WTC11 (cell line): ENCODE data around the gene GRAP2. TPM values are rescaled to one million over a fixed set of nuclear protein-coding genes. Genes with fewer than 3 reads are reported as not detected.

Source experiments
- ATAC-seq: fragments of 200-7000 bp; cut with Tn5 transposase; 2 replicates; pipeline ENCODE4 v1.10.0; 2021; ENCODE audit warnings: mild to moderate bottlenecking, moderate library complexity
- CTCF ChIA-PET: fragments of 300-600 bp; sonication (Branson Sonifier 250); formaldehyde crosslinking; loops from one replicate; lab custom pipeline; 2021; ENCODE audit warnings: antibody characterized with exemption; lab: Charles Lee
- POLR2A ChIA-PET: fragments of 350-600 bp; sonication (Branson Sonifier 250); formaldehyde crosslinking; loops from one replicate; lab custom pipeline; 2021; ENCODE audit warnings: antibody characterized with exemption; lab: Charles Lee
- DNase-seq: peaks from one replicate; pipeline ENCODE4 v3.0.0; 2021; ENCODE audit warnings: low spot score
- H3K27ac Mint-ChIP-seq: 2 replicates; pipeline ENCODE4 v1.8.0; 2021; ENCODE audit warnings: mixed read lengths
- H3K27me3 Mint-ChIP-seq: 2 replicates; pipeline ENCODE4 v1.8.0; 2021; ENCODE audit warnings: low read depth, mild to moderate bottlenecking, moderate library complexity, mixed read lengths
- H3K36me3 Mint-ChIP-seq: 2 replicates; pipeline ENCODE4 v1.8.0; 2021; ENCODE audit warnings: mixed read lengths
- H3K4me1 Mint-ChIP-seq: 2 replicates; pipeline ENCODE4 v1.8.0; 2022; ENCODE audit warnings: mixed read lengths
- H3K4me3 Mint-ChIP-seq: 2 replicates; pipeline ENCODE4 v1.8.0; 2021; ENCODE audit warnings: mild to moderate bottlenecking, moderate library complexity, mixed read lengths
- H3K9me3 Mint-ChIP-seq: 2 replicates; pipeline ENCODE4 v1.8.0; 2021; ENCODE audit warnings: mixed read lengths
- ESRRA ChIP-seq: sonication (generic); formaldehyde crosslinking; IDR thresholded peaks from 2 replicates; pipeline ENCODE4 v1.8.1; 2022; ENCODE audit warnings: mild to moderate bottlenecking, missing genetic modification reagents, borderline replicate concordance
- GRHL2 ChIP-seq: fragments of 250-450 bp; sonication (Bioruptor Pico); IDR thresholded peaks from 2 replicates; pipeline ENCODE4 v1.8.0; 2022; ENCODE audit warnings: mild to moderate bottlenecking, moderate library complexity; ENCODE audit not compliant: insufficient replicate concordance, severe bottlenecking
- IRF2 ChIP-seq: sonication (generic); formaldehyde crosslinking; IDR thresholded peaks from 2 replicates; pipeline ENCODE4 v1.8.0; 2022; ENCODE audit warnings: low read depth, missing genetic modification reagents, borderline replicate concordance
- KAT7 ChIP-seq: sonication (generic); formaldehyde crosslinking; IDR thresholded peaks from 2 replicates; pipeline ENCODE4 v1.8.1; 2023; ENCODE audit warnings: missing genetic modification reagents, mild to moderate bottlenecking, borderline replicate concordance
- NFE2L1 ChIP-seq: sonication (generic); formaldehyde crosslinking; IDR thresholded peaks from 2 replicates; pipeline ENCODE4 v1.8.1; 2023; ENCODE audit warnings: missing genetic modification reagents
- NR1H2 ChIP-seq: sonication (generic); formaldehyde crosslinking; IDR thresholded peaks from 2 replicates; pipeline ENCODE4 v1.9.0; 2021; ENCODE audit warnings: mild to moderate bottlenecking, moderate library complexity, missing genetic modification reagents
- NR2C2 ChIP-seq: sonication (generic); formaldehyde crosslinking; IDR thresholded peaks from 2 replicates; pipeline ENCODE4 v1.8.0; 2022; ENCODE audit warnings: mild to moderate bottlenecking, missing genetic modification reagents
- NR3C1 ChIP-seq: sonication (generic); formaldehyde crosslinking; conservative IDR thresholded peaks from 2 replicates; pipeline ENCODE4 v1.8.1; 2023; ENCODE audit warnings: low read depth, mild to moderate bottlenecking, missing genetic modification reagents
- OVOL2 ChIP-seq: fragments of 250-450 bp; sonication (Bioruptor Pico); IDR thresholded peaks from 2 replicates; pipeline ENCODE4 v1.9.0; 2021; ENCODE audit warnings: mild to moderate bottlenecking, borderline replicate concordance
- ZBTB21 ChIP-seq: sonication (generic); formaldehyde crosslinking; IDR thresholded peaks from 2 replicates; pipeline ENCODE4 v1.8.1; 2023; ENCODE audit warnings: mild to moderate bottlenecking, missing genetic modification reagents, borderline replicate concordance
- ZNF232 ChIP-seq: sonication (generic); formaldehyde crosslinking; IDR thresholded peaks from 2 replicates; pipeline ENCODE4 v1.8.0; 2022; ENCODE audit warnings: mild to moderate bottlenecking, missing genetic modification reagents
- ZNF317 ChIP-seq: sonication (generic); formaldehyde crosslinking; IDR thresholded peaks from 2 replicates; pipeline ENCODE4 v1.8.1; 2023; ENCODE audit warnings: low read depth, mild to moderate bottlenecking, moderate library complexity, missing genetic modification reagents, borderline replicate concordance
- ZNF671 ChIP-seq: fragments of 250-450 bp; sonication (Bioruptor Pico); IDR thresholded peaks from 2 replicates; pipeline ENCODE4 v1.8.0; 2021; ENCODE audit warnings: mild to moderate bottlenecking
- total RNA-seq: library from RNA; stranded (reverse); gene quantifications from 3 replicates; pipeline ENCODE4 v1.2.3, GENCODE V29; 2021
- TF ChIP-seq, protein P1 (sequence below): sonication (generic); formaldehyde crosslinking; IDR thresholded peaks from 2 replicates; pipeline ENCODE4 v1.8.1; 2023; ENCODE audit warnings: mild to moderate bottlenecking, missing genetic modification reagents, borderline replicate concordance
- TF ChIP-seq, protein P2 (sequence below): sonication (generic); formaldehyde crosslinking; IDR thresholded peaks from 2 replicates; pipeline ENCODE4 v1.8.1; 2022; ENCODE audit warnings: missing genetic modification reagents, borderline replicate concordance
- TF ChIP-seq, protein P3 (sequence below): sonication (generic); formaldehyde crosslinking; IDR thresholded peaks from 2 replicates; pipeline ENCODE4 v1.8.1; 2022; ENCODE audit warnings: low read depth, missing genetic modification reagents, borderline replicate concordance
- TF ChIP-seq, protein P4 (sequence below): sonication (generic); formaldehyde crosslinking; IDR thresholded peaks from 2 replicates; pipeline ENCODE4 v1.8.0; 2023; ENCODE audit warnings: mild to moderate bottlenecking, missing genetic modification reagents
- TF ChIP-seq, protein P5 (sequence below): sonication (generic); formaldehyde crosslinking; IDR thresholded peaks from 2 replicates; pipeline ENCODE4 v1.8.1; 2022; ENCODE audit warnings: mild to moderate bottlenecking, missing genetic modification reagents, moderate library complexity, borderline replicate concordance
- TF ChIP-seq, protein P6 (sequence below): sonication (generic); formaldehyde crosslinking; IDR thresholded peaks from 2 replicates; pipeline ENCODE4 v1.8.1; 2022; ENCODE audit warnings: low read depth, mild to moderate bottlenecking, moderate library complexity, missing genetic modification reagents, borderline replicate concordance

The GRAP2 gene
- total RNA-seq, 1 experiment from 2014 or later, result 0.33 TPM

DNA sequence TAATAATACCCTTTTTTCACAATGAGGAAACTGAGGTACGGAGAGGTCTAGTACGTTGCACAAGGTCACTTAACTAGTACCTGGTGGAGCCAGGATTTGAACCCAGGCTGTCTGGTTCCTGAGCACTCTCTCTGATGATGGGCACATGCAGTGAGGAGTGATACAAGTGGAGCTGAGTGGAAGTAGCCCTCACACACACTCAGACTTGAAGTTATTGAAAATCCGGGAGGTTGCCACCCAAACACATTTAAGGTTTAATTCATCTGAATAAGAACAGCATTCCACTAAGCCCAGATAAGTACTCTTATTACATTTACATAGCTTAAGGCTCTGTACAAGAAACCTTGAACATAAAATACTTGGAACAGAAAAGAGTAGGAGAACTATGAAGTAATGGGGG, 4.8 kb downstream of the GRAP2 start:
- POLR2A ChIA-PET, result no interaction called here
- no peak overlapping the region for H3K4me3 Mint-ChIP-seq
- CTCF ChIA-PET, result interaction anchor here (1.1 to 2.0 kb wide), 5 partner anchors 10 to 138 kb away, joined by 3 to 5 read pairs (median 4); no protein-coding TSS in a partner anchor

DNA sequence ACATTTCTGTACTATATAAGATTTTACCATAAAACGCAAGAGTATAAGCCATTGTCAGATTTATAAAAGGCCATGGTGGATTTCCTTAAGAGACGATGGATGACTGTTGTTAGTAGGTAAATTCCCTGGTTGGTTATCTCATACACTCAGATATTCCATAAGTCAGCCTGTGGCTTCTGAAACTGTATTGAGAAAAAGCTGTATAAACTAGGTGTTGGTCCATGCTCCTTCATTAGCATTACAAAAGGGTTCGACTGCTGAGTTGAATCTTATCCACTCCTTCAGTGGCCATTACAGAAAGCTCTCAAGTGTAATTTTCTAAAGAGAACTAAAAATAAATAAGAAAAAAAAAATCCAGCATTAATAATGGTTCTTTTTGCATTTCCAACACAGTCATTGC, 5.3 kb downstream of the GRAP2 start:
- ChIA-PET POLR2A (no interaction called here), CTCF (interaction anchor here (1.1 to 2.0 kb wide), 6 partner anchors 10 to 137 kb away, joined by 3 to 5 read pairs (median 4); no protein-coding TSS in a partner anchor)
- DNase-seq (no peak), ATAC-seq (peak; percentile 56)
- H3K4me1 Mint-ChIP-seq, result peaks cover 15% of the 10 kb centered on the region
- no peak overlapping the region for H3K4me3 Mint-ChIP-seq
- H3K36me3 Mint-ChIP-seq, result no peaks in the 10 kb centered on the region
- no peak overlapping the region for H3K27ac Mint-ChIP-seq
- H3K9me3 Mint-ChIP-seq, result no peaks in the 10 kb centered on the region
- peaks cover 3% of the 10 kb centered on the region for H3K27me3 Mint-ChIP-seq
- TF ChIP-seq NR2C2 (CRISPR knock-in tag) (no peak), ZNF232 (no peak), GRHL2 (CRISPR knock-in tag) (no peak), IRF2 (no peak), NR1H2 (no peak), OVOL2 (CRISPR knock-in tag) (no peak), ZNF317 (CRISPR knock-in tag) (no peak), ZNF671 (CRISPR knock-in tag) (no peak)
- TF ChIP-seq, protein P1, sequence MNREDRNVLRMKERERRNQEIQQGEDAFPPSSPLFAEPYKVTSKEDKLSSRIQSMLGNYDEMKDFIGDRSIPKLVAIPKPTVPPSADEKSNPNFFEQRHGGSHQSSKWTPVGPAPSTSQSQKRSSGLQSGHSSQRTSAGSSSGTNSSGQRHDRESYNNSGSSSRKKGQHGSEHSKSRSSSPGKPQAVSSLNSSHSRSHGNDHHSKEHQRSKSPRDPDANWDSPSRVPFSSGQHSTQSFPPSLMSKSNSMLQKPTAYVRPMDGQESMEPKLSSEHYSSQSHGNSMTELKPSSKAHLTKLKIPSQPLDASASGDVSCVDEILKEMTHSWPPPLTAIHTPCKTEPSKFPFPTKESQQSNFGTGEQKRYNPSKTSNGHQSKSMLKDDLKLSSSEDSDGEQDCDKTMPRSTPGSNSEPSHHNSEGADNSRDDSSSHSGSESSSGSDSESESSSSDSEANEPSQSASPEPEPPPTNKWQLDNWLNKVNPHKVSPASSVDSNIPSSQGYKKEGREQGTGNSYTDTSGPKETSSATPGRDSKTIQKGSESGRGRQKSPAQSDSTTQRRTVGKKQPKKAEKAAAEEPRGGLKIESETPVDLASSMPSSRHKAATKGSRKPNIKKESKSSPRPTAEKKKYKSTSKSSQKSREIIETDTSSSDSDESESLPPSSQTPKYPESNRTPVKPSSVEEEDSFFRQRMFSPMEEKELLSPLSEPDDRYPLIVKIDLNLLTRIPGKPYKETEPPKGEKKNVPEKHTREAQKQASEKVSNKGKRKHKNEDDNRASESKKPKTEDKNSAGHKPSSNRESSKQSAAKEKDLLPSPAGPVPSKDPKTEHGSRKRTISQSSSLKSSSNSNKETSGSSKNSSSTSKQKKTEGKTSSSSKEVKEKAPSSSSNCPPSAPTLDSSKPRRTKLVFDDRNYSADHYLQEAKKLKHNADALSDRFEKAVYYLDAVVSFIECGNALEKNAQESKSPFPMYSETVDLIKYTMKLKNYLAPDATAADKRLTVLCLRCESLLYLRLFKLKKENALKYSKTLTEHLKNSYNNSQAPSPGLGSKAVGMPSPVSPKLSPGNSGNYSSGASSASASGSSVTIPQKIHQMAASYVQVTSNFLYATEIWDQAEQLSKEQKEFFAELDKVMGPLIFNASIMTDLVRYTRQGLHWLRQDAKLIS (CRISPR knock-in tag), result no peak
- TF ChIP-seq, protein P2, sequence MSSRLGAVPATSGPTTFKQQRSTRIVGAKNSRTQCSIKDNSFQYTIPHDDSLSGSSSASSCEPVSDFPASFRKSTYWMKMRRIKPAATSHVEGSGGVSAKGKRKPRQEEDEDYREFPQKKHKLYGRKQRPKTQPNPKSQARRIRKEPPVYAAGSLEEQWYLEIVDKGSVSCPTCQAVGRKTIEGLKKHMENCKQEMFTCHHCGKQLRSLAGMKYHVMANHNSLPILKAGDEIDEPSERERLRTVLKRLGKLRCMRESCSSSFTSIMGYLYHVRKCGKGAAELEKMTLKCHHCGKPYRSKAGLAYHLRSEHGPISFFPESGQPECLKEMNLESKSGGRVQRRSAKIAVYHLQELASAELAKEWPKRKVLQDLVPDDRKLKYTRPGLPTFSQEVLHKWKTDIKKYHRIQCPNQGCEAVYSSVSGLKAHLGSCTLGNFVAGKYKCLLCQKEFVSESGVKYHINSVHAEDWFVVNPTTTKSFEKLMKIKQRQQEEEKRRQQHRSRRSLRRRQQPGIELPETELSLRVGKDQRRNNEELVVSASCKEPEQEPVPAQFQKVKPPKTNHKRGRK (CRISPR knock-in tag), result no peak
- TF ChIP-seq, protein P3, sequence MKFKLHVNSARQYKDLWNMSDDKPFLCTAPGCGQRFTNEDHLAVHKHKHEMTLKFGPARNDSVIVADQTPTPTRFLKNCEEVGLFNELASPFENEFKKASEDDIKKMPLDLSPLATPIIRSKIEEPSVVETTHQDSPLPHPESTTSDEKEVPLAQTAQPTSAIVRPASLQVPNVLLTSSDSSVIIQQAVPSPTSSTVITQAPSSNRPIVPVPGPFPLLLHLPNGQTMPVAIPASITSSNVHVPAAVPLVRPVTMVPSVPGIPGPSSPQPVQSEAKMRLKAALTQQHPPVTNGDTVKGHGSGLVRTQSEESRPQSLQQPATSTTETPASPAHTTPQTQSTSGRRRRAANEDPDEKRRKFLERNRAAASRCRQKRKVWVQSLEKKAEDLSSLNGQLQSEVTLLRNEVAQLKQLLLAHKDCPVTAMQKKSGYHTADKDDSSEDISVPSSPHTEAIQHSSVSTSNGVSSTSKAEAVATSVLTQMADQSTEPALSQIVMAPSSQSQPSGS, result no peak
- TF ChIP-seq, protein P4, sequence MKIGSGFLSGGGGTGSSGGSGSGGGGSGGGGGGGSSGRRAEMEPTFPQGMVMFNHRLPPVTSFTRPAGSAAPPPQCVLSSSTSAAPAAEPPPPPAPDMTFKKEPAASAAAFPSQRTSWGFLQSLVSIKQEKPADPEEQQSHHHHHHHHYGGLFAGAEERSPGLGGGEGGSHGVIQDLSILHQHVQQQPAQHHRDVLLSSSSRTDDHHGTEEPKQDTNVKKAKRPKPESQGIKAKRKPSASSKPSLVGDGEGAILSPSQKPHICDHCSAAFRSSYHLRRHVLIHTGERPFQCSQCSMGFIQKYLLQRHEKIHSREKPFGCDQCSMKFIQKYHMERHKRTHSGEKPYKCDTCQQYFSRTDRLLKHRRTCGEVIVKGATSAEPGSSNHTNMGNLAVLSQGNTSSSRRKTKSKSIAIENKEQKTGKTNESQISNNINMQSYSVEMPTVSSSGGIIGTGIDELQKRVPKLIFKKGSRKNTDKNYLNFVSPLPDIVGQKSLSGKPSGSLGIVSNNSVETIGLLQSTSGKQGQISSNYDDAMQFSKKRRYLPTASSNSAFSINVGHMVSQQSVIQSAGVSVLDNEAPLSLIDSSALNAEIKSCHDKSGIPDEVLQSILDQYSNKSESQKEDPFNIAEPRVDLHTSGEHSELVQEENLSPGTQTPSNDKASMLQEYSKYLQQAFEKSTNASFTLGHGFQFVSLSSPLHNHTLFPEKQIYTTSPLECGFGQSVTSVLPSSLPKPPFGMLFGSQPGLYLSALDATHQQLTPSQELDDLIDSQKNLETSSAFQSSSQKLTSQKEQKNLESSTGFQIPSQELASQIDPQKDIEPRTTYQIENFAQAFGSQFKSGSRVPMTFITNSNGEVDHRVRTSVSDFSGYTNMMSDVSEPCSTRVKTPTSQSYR (CRISPR knock-in tag), result no peak

More for the DNA sequence above, 4.8 kb downstream of the GRAP2 start:
- TF ChIP-seq, protein P5, sequence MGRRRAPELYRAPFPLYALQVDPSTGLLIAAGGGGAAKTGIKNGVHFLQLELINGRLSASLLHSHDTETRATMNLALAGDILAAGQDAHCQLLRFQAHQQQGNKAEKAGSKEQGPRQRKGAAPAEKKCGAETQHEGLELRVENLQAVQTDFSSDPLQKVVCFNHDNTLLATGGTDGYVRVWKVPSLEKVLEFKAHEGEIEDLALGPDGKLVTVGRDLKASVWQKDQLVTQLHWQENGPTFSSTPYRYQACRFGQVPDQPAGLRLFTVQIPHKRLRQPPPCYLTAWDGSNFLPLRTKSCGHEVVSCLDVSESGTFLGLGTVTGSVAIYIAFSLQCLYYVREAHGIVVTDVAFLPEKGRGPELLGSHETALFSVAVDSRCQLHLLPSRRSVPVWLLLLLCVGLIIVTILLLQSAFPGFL (CRISPR knock-in tag), result no peak
- no peak for TF ChIP-seq NFE2L1 (CRISPR knock-in tag)
- TF ChIP-seq ZBTB21 (CRISPR knock-in tag), result no peak
- no peak for TF ChIP-seq NR3C1 (CRISPR knock-in tag)
- no peak for TF ChIP-seq KAT7 (CRISPR knock-in tag)
- no peak for TF ChIP-seq ESRRA (CRISPR knock-in tag)
- no peak for TF ChIP-seq IRF2
- TF ChIP-seq, protein P6, sequence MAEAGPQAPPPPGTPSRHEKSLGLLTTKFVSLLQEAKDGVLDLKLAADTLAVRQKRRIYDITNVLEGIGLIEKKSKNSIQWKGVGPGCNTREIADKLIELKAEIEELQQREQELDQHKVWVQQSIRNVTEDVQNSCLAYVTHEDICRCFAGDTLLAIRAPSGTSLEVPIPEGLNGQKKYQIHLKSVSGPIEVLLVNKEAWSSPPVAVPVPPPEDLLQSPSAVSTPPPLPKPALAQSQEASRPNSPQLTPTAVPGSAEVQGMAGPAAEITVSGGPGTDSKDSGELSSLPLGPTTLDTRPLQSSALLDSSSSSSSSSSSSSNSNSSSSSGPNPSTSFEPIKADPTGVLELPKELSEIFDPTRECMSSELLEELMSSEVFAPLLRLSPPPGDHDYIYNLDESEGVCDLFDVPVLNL (CRISPR knock-in tag), result no peak
- ATAC-seq (no peak), DNase-seq (no peak)
- Mint-ChIP-seq H3K36me3 (no peaks in the 10 kb centered on the region), H3K9me3 (no peaks in the 10 kb centered on the region), H3K27ac (no peak overlapping the region), H3K27me3 (peaks cover 3% of the 10 kb centered on the region), H3K4me1 (peaks cover 15% of the 10 kb centered on the region)
